Measurements from ENCODE around the gene ERF. TPM values are rescaled to one million over a fixed set of nuclear protein-coding genes. Genes with fewer than 3 reads are reported as not detected.

Gene ERF
- total and polyA plus RNA-seq, 2 of the 8 experiments (the other 6 are each of a cell fraction or from before 2014, with no cell fraction given): 43.7 to 62.7 TPM

DNA sequence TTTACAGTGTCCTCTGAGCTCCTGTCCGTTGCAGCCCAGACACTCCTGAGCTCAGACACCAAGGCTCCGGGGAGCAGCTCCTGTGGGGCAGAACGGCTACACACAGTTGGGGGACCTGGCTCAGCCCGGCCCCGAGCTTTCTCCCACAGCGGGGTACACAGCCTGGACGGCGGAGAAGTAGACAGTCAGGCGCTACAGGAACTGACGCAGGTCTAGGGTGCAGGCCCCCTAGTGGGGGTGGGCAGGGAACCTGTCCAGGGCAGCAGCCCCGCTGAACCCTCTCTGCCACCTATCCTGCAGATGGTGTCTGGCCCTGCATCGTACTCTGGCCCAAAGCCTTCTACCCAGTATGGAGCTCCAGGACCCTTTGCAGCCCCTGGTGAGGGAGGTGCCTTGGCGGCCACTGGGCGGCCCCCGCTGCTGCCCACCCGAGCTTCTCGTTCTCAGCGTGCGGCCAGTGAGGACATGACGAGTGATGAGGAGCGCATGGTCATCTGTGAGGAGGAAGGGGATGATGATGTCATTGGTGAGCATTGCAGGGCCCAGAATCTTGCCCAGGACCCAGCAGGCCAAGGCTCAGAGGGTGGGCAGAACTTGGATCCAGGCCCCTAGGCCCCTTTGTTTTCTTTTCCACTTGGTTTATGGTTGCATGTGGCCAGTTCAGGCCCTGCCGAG is 34.1 kb upstream of the ERF start:
- Histone ChIP-seq H3K36me3 (ENCODE audit: control insufficient read depth in 2 of 4, insufficient read depth in 4 of 4, low read length in 3 of 4) (peaks cover 13 to 58% (median 46%) of the 10 kb centered on the region in 4 experiments; a peak in 7 of 8 replicates), H3K4me1 (replicated peaks in 1 of 4; ENCODE audit: control insufficient read depth in 3 of 4, insufficient read depth in 4 of 4, low read length in 3 of 4) (peaks cover 0 to 13% (median 9%) of the 10 kb centered on the region in 4 experiments; a peak in 5 of 7 replicates), H3K14ac (ENCODE audit: insufficient read length) (no peak overlapping the region), H3K9ac (replicated peaks in 1 of 4; ENCODE audit: extremely low read depth in 1 of 4, low read depth in 3 of 4, low read length in 3 of 4) (no peak overlapping the region), H4K8ac (ENCODE audit: extremely low read depth, insufficient read depth, low read length) (no peak overlapping the region), H3K79me2 (ENCODE audit: control insufficient read depth in 1 of 2, insufficient read depth in 2 of 2, low read length in 2 of 2) (peaks cover 0 to 19% of the 10 kb centered on the region in 2 experiments; a peak in 2 of 4 replicates), H2BK15ac (ENCODE audit: low read length) (no peak overlapping the region), H2AK5ac (ENCODE audit: low read depth, low read length) (no peak overlapping the region), H4K20me1 (replicated peaks in 1 of 2; ENCODE audit: control insufficient read depth in 1 of 2, insufficient read depth in 2 of 2, low read length in 2 of 2) (peaks cover 3 to 24% of the 10 kb centered on the region in 2 experiments), H3K4me3 (ENCODE audit: extremely low read depth in 1 of 4, insufficient read depth in 2 of 4, low read depth in 3 of 4, low read length in 4 of 4) (no peak overlapping the region), H3K23me2 (ENCODE audit: low read depth, low read length) (peaks cover 9% of the 10 kb centered on the region), H2BK120ac (replicated peaks; ENCODE audit: low read depth, low read length) (no peak overlapping the region), H2BK5ac (ENCODE audit: low read depth, low read length) (no peak overlapping the region), H3K79me1 (ENCODE audit: low read depth, low read length) (peaks cover 21% of the 10 kb centered on the region), H3K56ac (replicated peaks; ENCODE audit: insufficient read length, low read depth, low read length) (no peak overlapping the region), H3K9me3 (ENCODE audit: insufficient read depth in 2 of 2, low read depth in 1 of 2, low read length in 1 of 2) (no peaks in the 10 kb centered on the region), H3K27me3 (replicated peaks in 1 of 4; ENCODE audit: control insufficient read depth in 3 of 4, extremely low read depth in 1 of 4, insufficient read depth in 3 of 4, low read length in 3 of 4) (no peaks in the 10 kb centered on the region), H3K18ac (ENCODE audit: extremely low read depth, low read length) (no peak overlapping the region), H2BK12ac (ENCODE audit: low read depth, low read length) (no peak overlapping the region), H2AFZ (ENCODE audit: low read length) (no peak overlapping the region), H3K4me2 (ENCODE audit: insufficient read depth in 1 of 2, low read depth in 2 of 2, low read length in 2 of 2) (no peak overlapping the region), H4K91ac (replicated peaks; ENCODE audit: insufficient read length, low read length) (no peak overlapping the region), H3K27ac (ENCODE audit: low read depth, low read length) (no peak overlapping the region), H4K5ac (ENCODE audit: insufficient read length, low read depth, low read length) (no peak overlapping the region), H2BK20ac (ENCODE audit: low read length) (no peak overlapping the region), H3K4ac (replicated peaks; ENCODE audit: insufficient read length, low read depth, low read length) (no peak overlapping the region), H3K23ac (ENCODE audit: insufficient read length) (no peak overlapping the region)
- no peak for FAIRE-seq
- POLR2A ChIA-PET (ENCODE audit: partially characterized antibody): interaction anchor here (0.7 to 3.0 kb wide), 7 partner anchors 9 to 86 kb away, joined by 3 to 18 read pairs (median 5); partner anchors contain the start of genes CIC, GSK3A and PAFAH1B3
- TF ChIP-seq RBBP5 (IDR thresholded peaks at IDR 0.05; ENCODE audit: borderline replicate concordance, low read depth, low read length) (no peak), CEBPB (IDR thresholded peaks at IDR 0.05; ENCODE audit: low read depth, low read length) (no peak), TAF1 (IDR thresholded peaks at IDR 0.05; ENCODE audit: low read depth, low read length) (no peak), HDAC6 (IDR thresholded peaks at IDR 0.05; ENCODE audit: low read depth, low read length) (no peak)
- TF ChIP-seq, protein P1, sequence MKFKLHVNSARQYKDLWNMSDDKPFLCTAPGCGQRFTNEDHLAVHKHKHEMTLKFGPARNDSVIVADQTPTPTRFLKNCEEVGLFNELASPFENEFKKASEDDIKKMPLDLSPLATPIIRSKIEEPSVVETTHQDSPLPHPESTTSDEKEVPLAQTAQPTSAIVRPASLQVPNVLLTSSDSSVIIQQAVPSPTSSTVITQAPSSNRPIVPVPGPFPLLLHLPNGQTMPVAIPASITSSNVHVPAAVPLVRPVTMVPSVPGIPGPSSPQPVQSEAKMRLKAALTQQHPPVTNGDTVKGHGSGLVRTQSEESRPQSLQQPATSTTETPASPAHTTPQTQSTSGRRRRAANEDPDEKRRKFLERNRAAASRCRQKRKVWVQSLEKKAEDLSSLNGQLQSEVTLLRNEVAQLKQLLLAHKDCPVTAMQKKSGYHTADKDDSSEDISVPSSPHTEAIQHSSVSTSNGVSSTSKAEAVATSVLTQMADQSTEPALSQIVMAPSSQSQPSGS (IDR thresholded peaks at IDR 0.05; ENCODE audit: low read length): no peak
- 95% methylated on average over 22 of the region's 22 CpGs; no CpG with 5 or more reads in 1 of the 2 experiments for WGBS, 2 experiments (ENCODE audit: extremely low coverage in 1 of 2, insufficient coverage in 1 of 2, insufficient read length in 1 of 2, insufficient replicate concordance in 2 of 2, low coverage in 1 of 2, low lambda C conversion rate in 2 of 2, missing lambda C conversion rate in 1 of 2)
- DNase-seq (ENCODE audit: low read depth in 1 of 2, low spot score in 2 of 2): no peak
- CTCF ChIA-PET (ENCODE audit: partially characterized antibody): interaction anchor here (0.7 to 10.6 kb wide), 8 partner anchors 8 to 42 kb away, joined by 3 to 155 read pairs (median 5); partner anchors contain the start of genes GSK3A, PAFAH1B3 and PRR19
